ENCODE measurements around the gene HSPA6.
A peak's percentile ranks its signal among the peaks of the same experiment; 100 is the strongest.
"Not testable (repeated sequence)": the region's sequence is repeated elsewhere in the genome, so short reads cannot be mapped to it uniquely, and the experiment has no call there.

Gene HSPA6

DNA sequence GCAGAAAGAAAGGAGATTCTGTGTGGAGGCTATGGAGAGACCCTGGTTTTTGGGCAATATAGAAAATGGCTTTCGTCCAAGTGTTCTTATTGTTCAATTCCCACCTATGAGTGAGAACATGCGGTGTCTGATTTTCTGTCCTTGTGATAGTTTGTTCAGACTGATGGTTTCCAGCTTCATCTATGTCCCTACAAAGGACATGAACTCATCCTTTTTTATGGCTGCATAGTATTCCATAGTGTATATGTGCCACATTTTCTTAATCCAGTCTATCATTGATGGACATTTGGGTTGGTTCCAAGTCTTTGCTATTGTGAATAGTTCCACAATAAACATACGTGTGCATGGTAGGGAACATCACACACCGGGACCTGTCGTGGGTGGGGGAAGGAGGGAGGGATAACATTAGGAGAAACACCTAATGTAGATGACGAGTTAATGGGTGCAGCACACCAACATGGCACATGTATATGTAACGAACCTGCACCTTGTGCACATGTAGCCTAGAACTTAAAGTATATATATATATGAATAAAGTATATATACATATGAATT lies 14.7 kb downstream of the HSPA6 start:
- DNase-seq = not testable (repeated sequence)

DNA sequence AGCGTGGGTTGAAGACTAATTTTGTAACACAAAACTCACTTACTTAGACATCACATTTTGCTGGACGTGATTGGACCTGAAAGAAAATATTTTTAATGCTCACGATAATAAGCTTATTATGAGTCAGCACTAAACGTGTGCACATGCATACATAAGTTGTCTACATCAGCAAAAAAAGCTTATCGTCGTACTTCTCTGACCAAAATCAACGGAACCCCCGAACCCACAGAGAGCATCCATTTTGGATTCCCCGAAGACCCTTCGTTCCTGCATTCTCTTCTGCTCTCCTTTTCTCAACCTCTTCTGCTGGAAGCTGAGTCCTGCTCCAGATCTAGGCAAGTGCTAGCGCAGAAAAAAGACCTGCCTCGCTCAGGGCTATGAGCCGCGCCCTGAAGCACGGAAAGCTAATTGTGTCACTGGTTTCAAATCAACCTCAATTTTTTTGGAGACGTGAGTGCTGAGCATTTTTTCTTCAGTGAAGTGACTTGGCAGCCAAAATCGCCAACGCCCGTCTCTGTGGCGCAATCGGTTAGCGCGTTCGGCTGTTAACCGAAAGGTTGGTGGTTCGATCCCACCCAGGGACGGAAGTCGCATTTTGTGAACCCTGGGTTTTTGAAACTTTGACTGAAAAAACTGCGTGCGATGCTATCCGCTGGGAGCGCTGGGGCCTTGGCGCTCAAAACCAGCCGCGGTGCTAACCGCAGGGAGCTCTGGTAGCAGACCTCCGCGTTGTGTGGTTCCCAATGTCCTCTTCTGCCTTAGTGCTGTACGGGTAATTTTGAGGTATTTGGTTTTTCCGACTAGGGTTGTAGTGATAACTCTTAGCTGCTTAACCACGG lies 15.6 kb downstream of the HSPA6 start:
- peak; percentile 97 to 98 for DNase-seq

DNA sequence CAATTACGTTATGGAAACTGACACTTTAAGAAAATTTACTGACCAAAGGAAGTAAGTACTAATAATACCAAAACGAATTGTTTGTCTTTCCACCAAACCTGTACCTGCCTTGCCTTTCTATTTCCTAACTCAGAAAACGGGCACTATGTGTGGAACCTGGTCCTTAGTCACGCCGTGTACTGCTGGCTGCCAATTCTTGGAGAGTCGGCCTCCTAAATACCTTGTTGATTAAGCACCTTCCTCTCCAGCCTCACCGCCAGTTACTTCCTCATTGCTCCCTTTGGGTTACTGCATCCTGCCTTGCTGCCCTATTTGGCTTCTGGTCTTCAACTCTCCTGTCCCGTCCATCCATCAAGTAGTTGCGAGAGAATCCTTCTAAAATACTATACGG lies 16.2 kb downstream of the HSPA6 start:
- peak; percentile 17 to 29 for DNase-seq

DNA sequence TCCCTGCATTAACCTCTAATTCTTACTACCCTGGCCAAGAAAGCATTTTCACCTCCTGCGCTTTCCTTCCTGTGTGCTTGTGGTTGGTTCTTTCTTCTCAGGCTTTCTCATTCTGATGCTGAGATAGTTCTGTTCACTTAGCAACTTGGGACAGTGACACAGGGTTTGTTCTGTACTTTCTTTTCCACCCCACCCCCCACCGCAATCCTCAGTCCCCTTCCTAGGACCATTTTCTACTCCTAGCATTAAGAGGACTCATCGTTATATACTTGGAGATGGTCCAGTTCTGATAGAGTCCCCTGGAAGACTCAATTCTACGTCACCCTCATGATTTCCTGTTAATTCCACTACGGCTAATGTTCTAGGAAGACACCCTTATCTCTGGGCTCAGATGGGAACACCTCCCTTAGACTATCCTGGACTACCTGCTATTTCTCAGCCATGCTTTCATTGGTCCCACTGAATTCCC lies 17.8 kb downstream of the HSPA6 start:
- DNase-seq = peak; percentile 29 to 56

DNA sequence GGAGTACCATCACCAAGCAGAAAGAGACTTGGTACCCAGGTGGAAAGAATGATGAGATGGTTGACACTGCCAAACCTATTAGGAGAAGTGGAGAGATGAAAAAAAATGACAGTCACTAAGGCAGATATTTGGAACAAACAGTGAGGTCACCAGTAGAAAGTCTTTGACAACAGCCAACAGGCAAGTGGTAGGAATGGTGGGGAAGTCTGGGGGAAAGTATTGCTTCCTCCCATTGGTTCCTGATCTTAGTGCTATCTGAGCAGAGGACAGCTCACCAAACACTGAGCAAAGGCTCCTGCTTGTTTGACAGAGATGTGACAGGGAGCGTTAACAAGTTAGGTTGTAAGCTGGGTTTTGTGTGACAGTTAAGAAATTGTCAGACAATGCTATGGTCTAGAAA lies 18.8 kb downstream of the HSPA6 start:
- DNase-seq = not testable (repeated sequence)

DNA sequence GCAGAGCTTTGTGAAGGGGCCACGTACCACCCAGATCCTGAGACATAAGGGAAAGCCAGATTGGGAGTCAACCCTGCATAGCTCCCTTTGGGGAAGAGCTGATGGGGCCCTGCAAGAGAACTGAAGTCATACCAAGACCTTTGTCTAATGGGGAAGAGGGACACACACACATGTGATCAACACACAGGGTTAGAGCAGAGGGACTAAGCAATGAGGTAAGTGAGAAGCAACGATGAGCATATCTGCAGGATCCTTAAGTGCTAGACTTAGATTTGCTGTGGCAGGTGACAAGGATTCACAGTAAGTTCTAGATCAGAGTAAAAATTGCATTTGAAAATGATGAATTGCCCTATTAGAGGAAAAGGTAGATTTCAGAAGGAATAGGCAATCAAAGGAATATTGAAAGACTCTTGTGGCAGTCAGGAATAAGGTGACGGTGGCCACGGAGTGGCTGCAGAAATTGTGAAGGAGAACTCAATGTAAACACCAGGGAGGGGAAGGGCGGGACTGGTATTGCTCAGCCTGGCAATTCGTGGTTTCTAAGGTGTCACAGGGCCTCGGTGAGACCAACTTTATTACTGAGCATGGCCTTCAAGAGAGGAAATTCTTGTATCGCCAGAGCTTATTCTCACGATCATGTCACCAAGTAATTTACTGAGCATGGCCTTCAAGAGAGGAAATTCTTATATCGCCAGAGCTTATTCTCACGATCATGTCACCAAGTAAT lies 20.8 kb downstream of the HSPA6 start:
- DNase-seq = not testable (repeated sequence)

DNA sequence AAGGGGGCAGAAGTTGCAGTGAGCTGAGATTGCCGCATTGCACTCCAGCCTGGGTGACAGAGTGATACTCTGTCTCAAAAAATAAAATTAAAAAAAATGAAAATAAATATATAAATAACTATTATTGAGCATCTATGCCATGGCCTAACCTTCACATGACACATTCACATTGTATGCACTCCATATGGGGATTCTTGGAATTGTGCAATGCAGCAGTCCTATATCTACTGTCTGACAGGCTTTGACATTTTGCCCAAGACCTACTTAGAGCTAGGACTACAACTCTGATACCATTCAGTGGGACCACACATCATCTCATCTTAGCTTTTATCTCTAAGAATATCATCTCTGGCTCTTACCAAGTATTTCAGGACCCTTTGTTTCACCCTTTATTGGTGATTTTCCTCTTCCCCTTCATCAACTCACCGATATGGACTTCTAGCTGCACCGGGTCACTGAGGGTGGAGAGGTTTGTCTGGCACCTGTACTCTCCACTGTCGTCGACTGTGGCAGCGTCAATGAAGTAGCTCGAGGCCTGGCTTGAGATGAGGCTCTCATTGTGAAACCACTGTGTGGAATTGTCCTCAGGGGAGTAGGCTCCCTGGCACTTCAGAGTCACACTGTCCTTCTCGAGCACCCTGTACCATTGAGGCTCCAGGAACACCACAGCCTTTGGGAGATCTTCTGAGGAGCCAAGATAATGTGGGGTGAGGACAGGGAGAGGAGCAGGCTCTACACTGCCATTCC lies 23.8 kb downstream of the HSPA6 start:
- DNase-seq = not testable (repeated sequence)

DNA sequence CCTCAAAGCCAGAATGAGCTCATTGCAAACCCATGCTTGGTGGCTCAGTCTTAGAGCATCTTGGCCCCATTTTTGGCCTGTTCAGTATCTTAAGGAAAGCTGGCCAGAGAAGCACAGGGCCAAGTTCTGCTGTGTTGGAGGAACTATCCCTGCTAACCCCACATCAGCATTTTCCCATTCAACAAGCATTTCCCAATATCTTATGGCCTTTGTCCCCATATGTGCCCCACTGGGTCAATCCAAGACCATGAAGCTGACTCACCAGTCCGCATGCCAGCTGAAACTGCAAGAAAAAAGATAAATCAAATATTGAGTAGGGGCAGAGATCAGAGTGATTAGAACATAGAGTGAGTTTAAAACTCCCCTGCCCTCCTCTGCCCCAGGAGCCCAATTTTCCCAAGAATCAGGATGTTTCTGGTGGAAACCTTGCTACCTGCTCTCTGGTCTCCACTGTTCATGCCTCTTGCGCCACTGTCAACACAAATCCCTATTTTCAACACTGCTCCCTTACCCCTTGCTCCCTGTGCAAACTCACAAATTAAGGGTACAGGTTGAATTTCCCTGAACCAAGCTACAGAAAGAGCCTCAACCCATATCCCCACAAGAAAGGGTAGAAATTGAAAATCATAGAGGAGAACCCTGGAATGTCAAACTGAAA lies 24.5 kb downstream of the HSPA6 start:
- DNase-seq = not testable (repeated sequence)

DNA sequence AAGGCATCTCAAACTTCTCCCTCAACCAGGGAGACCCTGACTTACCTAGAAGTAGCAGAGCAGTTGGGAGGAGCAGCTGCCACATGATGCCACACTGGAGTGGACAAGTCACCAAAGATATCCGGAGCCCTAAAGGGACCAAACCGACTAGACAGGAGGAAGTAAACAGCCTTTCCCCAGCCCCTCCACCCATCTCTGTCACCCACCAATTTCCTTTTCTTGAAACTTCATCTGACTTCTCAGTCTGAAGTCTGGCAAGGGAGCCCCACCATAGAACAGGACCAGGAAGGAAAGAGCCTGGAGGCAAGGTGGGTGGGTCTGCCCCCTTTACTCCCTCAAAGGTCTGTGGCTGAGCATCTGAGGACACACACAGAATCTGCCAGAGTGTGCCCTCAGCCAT lies 25.3 kb downstream of the HSPA6 start, which contains the start of gene FCGR3A:
Gene FCGR3A, minus strand, starts transcription at position 167 of the 400 bp plus-strand sequence. Its CDS starts 82 bp downstream, at position 85.
- no peak for DNase-seq

DNA sequence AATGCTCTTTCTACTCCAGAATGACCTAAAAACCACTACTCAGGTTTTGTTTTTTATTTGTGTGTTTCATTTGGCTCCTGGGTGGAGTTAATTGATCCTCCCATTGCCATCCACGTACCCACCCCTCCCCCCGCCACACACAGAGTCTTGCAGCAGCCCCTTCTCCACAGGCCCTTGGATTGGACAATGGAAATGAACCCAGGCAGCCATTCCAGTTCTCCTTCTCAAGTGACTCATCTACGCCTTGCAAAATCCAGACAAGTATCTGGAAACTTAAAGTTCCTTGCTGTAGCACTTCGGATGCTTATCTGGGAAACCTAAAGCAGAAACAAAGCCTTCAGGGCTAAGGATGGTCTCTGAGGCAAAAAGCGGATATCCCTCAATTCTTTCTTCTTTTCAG lies 26.6 kb downstream of the HSPA6 start:
- DNase-seq = not testable (repeated sequence)

DNA sequence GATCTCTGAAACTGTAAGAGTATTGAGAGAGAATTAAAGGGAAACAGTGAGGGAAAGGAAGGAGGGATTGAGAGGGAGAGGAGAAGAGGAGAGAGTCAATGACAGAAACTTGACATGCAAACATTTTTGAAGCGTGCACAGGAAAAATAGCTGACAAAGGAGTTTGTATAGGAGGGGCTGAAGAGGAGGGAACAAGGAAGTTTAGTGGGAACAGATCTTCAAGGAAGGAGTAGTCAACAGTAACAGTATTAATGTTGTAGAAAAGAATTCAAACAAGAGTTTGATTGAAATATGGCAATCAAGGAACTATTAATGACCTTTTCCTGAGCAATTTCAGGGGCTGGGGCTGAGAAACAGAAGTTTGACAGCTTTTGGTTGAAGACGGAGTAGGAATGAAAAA lies 29.3 kb downstream of the HSPA6 start:
- DNase-seq = not testable (repeated sequence)

DNA sequence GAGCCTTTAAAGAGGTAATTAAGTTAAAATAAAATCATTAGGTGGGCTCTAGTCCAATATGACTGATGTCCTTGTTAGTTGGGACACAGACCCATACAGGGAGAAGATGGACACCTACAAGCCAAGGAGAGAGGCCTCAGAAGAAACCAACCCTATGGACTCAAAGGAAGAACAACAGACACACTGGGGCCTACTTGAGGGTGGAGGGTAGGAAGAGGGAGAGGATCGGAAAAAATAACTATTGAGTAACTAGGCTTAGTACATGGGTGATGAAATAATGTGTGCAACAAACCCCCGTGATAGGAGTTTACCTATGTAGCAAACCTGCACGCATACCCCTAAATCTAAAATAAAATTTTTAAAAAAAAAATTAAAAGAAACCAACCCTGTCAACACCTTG lies 30.0 kb downstream of the HSPA6 start:
- DNase-seq = not testable (repeated sequence)

DNA sequence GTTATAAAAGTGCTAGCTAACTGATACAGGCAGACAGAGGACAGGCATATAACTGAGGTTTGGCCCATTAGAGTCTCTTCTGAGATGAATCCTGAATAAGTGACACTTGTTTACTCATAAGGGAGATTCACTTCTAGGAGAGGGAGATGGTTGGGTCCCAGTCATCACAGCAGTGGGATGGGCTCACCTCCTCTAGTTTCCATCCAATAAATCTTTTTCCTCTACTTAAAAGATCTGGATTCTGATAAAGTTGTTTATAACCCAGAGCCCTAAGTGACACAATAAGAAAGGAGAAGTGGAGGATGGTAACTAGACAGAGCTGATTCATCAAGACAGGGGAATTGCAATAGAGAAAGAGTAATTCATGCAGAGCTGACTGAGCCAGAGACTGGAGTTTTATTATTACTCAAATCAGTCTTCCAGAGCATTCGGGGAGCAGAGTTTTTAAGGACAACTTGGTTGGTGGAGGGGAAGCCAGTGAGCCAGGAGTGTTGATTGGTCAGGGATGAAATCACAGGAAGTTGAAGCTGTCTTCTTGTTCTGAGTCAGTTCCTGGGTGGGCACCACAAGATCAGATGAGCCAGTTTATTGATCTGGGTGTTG lies 30.6 kb downstream of the HSPA6 start:
- peak in 1 of 2 experiments; percentile 20 for DNase-seq

DNA sequence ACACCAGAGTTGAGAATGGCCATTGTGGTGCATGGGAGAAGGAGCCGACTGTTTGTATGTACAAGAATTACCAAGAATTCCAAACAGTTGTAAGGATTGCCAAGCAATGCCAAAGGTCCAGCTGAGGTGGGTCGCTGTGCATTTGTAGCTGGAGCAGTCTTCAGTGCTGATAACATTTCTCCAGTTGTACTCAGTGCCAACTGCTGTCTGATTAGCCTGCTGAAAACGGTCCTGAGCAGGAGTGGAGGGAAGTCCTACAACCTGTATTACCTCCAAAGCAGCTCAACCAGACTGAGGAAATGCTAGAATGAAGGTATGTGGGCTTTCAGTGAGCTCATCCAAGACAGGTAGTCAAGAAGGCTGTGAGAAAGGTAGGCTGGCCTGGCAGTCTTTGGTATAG lies 31.8 kb downstream of the HSPA6 start:
- DNase-seq = not testable (repeated sequence)

DNA sequence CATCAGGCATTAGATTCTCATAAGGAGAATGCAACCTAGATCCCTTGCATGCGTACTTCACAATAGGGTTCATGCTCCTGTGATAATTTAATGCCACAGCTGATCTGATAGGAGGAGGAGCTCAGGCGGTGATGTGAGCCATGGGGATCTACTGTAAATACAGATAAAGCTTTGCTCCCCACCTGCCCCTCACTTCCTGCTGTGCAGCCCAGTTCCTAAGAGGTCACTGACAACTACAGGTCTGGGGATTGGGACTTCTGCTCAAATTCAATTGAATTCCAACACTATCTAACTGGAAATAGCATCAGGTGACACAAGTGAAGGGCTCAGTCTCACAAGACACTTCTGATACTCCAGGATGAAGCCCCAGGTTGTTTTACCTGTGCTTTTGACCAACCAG lies 32.6 kb downstream of the HSPA6 start:
- not testable (repeated sequence) for DNase-seq

DNA sequence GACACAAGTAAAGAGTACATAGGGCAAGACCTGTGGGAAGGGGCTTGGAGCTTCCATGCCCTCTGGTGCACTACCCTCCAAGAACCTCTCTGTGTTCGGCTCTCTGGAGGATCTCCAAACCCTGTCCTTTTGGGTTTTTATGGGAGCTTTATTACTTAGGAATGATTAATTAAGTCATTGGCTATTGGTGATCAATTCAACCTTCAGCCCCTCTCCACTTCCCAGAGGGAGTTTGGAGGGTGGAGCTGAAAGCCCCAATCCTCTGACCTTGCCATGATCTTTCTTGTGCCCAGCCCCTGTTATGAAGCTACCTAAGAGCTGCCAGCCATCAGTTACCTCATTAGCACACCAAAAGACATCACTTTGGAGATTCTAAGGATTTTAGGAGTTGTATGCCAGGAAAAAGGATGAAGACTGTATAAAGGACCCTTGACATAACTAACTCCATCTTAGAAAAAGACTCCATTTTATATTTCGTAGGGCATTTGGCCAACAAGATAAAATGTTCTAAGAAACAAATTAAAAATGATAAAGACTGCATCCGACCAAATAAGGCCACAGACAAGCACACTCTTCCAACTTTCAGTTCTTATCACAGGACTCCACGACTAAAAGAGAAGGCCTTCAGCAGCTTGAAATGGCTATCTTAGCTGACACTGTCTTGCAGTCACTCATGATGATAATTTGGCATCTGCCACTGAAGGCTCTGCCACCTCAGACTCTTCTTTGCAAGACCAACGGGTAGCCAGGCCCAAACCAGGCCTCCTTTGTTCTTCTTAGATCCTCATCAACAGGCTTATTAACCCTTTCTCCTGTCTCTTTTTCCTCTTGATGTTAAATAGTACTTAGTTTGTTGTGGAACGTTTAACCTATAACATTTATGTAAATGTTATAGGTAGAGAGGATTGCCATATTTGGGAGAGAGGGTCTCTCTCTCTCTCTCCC lies 33.4 kb downstream of the HSPA6 start:
- not testable (repeated sequence) for DNase-seq

DNA sequence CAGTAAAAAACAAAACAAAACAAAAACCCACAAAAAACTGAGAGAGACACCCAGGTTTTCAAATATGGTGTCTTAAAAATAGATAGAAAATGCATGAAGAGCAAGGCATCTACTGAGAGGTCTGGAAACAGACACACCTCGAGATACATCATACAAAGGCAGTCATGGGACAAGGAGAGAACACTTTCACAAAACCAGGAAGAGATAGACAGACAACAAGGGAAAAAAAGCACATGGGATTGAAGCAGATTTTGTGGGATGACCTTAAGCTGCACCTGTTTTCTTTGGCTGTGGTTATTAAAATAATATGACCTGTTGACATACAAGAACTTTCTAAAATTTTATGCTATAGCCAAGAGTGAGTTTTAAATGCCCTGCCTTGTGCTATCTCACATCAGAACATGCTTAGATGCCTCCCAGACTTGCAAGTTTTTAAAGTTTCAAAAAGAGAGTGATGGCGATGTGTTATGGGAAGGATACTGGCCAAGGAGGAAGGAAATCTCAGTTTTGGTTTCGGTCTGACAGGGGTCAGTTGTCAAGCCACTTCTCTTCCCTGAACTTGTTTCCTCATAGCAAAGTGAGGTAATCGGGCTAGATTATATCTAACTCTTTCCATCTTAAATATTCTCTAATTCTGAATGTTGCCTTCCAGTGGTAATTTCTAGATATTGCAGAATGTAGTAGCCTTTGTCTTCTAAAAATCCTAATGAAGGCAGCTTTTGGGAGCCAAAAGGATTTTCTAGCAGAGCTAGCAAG lies 36.8 kb downstream of the HSPA6 start:
- DNase-seq = not testable (repeated sequence)

DNA sequence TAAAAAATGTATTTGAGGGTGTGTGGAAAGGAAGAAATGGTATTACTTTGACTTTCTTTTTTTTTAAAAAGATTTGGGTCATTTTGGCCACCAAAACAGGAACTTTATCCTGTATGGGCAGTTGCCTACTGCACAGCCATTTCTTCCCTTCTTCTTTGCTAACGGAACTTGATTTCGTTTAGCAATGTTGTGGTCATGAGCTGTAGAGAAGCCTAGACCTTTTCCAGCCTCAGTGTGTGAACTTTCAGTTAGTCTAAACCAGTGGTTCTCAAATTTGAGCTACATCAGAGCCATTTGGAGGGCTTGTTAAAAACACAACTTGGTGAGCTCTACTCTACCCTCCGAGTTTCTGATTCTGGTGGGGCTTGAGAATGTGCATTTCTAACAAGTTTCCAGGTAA lies 38.1 kb downstream of the HSPA6 start:
- not testable (repeated sequence) for DNase-seq

DNA sequence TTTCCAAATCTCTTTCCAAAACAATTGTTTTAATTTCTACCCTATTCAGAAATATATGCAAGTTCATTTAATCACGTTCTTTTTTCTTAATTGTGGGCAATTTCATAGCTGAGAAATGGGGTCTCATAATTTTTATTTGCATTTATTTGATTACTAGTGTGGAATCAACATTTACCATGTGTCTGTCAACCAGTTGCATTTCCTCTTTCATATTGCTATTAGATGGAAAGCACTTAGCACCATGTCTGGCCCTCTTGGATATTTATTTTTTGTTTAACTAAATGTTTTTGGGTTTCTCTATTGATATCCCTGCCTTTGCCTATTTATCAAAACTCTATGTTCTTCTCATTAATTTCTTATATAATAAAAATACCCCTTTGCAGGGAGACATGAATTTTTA lies 39.2 kb downstream of the HSPA6 start:
- not testable (repeated sequence) for DNase-seq

DNA sequence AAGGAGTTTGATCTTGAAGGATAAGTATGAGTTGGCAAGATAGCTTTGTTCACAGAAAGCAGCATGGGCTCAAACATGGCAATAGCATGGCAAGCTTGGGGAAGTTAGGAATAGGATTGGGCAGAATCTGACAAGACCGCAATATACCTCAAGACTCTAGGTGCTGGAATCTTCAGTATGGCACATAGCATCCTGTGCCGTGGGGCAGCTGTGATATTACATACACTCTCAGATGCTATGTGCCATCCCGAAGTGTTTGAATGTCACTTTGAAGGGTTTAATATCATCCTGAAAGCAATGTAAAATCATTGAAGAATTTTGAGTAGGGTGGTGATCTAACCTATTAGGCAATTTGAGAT lies 42.2 kb downstream of the HSPA6 start:
- not testable (repeated sequence) for DNase-seq

Data from activated CD4-positive, alpha-beta T cell treated with anti-CD3 and anti-CD28 coated beads, Interleukin-2, amount 50 U/mL, for 48 hours (primary cell).